IMR-90 (cell line): ENCODE measurements around the gene TMEM219.

Experiments used
- CEBPB ChIP-seq: IDR thresholded peaks from 2 replicates; pipeline ENCODE4 v1.6.1; 2012; ENCODE audit warnings: low read depth, low read length, improper control_type of control experiment
- CTCF ChIP-seq: conservative IDR thresholded peaks from 2 replicates; pipeline ENCODE4 v1.5.1; 2012; ENCODE audit warnings: mild to moderate bottlenecking, low read depth, low read length, improper control_type of control experiment
- POLR2A ChIP-seq: IDR thresholded peaks from 2 replicates; pipeline ENCODE4 v1.6.1; 2012; ENCODE audit warnings: mild to moderate bottlenecking, low read depth, low read length
- RAD21 ChIP-seq: IDR thresholded peaks from 2 replicates; pipeline ENCODE4 v1.6.1; 2012; ENCODE audit warnings: low read length, improper control_type of control experiment
- RFX5 ChIP-seq: IDR thresholded peaks from 2 replicates; pipeline ENCODE4 v1.8.0; 2012; ENCODE audit warnings: low read depth, mild to moderate bottlenecking, low read length, moderate library complexity
- USF2 ChIP-seq: fragments of 150-350 bp; IDR thresholded peaks from 2 replicates; pipeline ENCODE4 v1.6.1; 2017; ENCODE audit warnings: mild to moderate bottlenecking, antibody characterized with exemption, low read length, low read depth

GRCh38 chr16:30004424-30004776 is 42.5 kb downstream of the TMEM219 start:
- TF ChIP-seq CTCF (no peak), POLR2A (no peak), CEBPB (no peak), RAD21 (no peak), RFX5 (no peak), USF2 (no peak)
